NCI-H1436 (cell line): ENCODE results near the gene PCBP1.
"Not testable (repeated sequence)": the region's sequence is repeated elsewhere in the genome, so short reads cannot be mapped to it uniquely, and the experiment has no call there.

Source experiments
- DNase-seq: peaks from one replicate; lab custom pipeline; 2025; lab: John Stamatoyannopoulos, UW

The PCBP1 gene

GRCh38 chr2:70098032-70098431 is 10.8 kb downstream of the PCBP1 start:
- no peak for DNase-seq

GRCh38 chr2:70099270-70099669 is 12.0 kb downstream of the PCBP1 start:
- no peak for DNase-seq

DNA sequence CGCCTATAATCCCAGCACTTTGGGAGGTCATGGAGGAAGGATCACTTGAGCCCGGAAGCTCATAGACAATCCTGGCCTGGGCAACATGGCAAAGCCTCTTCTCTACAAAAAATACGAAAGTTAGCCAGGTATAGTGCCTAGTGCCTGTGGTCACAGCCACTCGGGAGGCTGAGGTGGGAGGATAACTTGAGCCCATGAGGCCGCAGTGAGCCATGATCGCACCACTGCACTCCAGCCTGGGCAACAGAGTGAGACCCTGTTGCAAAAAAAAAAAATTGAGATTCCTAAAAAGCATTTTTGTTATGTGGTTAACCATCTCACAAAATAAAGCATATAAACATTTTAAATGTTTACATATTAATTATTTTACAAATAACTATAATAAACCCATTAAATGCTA is 13.9 kb downstream of the PCBP1 start:
- no peak for DNase-seq

DNA sequence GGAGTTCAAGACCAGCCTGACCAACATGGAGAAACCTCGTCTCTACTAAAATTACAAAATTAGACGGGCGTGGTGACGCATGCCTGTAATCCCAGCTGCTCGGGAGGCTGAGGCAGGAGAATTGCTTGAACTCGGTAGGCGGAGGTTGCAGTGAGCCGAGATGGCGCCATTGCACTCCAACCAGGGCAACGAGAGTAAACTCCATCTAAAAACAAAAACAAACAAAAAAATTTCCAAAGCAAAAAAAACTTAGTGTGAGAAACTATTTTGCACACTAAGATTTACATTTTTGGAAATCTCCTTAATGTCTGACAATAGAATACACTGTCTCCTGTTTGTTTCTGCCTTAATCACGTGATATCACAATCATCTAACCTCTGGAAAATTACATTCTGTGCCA is 14.4 kb downstream of the PCBP1 start:
- not testable (repeated sequence) for DNase-seq

DNA sequence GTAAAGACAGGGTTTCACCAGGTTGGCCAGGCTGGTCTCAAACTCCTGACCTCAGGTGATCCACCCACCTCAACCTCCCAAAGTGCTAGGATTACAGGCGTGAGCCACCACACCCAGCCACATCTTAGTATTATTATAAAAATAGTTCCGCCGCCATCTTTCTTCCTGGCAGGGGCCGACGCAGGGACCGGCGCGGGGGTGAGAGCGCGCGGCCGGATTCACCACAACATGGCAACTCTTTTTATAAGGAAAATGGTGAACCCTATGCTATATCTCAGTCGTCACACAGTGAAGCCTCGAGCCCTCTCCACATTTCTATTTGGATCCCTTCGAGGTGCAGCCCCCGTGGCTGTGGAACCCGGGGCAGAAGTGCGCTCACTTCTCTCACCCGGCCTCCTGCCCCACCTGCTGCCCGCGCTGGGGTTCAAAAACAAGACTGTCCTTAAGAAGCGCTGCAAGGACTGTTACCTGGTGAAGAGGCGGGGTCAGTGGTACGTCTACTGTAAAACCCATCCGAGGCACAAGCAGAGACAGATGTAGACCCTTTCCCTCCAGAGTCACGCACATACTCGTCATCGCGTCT is 15.1 kb downstream of the PCBP1 start:
- not testable (repeated sequence) for DNase-seq

- no peak for DNase-seq
These were observed 16.3 kb downstream of the PCBP1 start for GRCh38 chr2:70103531-70104061.

DNA sequence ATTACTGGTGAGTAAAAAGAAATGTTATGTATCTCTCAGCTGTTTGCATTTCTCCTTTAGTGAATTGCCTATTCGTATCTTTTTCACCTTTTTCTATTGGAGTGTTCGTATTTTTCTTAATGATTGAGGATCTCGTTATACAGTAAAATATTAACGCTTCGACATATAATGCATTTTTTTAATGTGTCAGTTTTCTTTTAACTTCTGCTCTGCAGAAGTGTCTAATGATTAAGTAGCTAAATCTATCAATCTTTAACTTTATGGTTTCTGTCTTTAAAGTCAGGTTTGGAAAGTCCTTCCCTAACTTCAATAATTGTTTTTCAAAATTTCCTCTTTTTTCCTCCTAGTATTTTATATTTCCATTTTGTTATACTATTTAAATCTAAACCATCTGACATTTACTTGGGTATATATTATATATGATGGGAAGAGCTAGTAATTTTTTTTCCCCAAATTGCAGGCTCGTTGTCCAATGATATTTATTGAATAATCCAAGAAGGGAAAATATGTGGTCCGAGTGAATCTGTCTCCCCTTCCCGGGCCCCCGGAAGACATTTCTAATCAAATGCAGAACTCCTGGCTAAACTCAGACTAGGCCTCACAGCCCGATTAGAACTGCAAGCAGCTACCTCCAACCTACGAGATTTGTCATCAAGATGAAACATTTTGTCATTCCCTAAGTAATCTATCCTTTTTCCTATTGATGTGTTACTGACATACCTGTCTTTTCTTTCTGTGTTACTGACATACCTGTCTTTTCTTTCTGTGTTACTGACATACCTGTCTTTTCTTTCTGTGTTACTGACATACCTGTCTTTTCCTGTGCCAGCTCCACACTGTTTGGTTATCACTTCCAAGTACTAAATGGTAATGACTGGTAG is 17.2 kb downstream of the PCBP1 start:
- DNase-seq = no peak

GRCh38 chr2:70106138-70106537 is 18.9 kb downstream of the PCBP1 start:
- DNase-seq = not testable (repeated sequence)

DNA sequence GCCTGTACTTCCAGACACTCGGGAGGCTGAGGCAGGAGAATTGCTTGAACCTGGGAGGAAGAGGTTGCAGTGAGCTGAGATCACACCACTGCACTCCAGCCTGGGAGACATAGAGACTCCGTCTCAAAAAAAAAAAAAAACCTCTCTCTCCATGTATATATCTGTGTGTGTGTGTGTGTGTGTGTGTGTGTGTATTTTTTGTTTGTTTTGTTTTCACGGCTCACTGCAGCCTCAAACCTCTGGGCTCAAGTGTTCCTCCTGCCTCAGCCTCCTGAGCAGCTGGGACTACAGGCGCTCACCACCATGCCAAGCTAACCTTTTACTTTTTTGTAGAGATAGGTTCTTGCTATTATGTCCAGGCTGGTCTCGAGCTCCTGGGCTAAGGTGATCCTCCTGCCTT is 23.1 kb downstream of the PCBP1 start:
- not testable (repeated sequence) for DNase-seq

DNA sequence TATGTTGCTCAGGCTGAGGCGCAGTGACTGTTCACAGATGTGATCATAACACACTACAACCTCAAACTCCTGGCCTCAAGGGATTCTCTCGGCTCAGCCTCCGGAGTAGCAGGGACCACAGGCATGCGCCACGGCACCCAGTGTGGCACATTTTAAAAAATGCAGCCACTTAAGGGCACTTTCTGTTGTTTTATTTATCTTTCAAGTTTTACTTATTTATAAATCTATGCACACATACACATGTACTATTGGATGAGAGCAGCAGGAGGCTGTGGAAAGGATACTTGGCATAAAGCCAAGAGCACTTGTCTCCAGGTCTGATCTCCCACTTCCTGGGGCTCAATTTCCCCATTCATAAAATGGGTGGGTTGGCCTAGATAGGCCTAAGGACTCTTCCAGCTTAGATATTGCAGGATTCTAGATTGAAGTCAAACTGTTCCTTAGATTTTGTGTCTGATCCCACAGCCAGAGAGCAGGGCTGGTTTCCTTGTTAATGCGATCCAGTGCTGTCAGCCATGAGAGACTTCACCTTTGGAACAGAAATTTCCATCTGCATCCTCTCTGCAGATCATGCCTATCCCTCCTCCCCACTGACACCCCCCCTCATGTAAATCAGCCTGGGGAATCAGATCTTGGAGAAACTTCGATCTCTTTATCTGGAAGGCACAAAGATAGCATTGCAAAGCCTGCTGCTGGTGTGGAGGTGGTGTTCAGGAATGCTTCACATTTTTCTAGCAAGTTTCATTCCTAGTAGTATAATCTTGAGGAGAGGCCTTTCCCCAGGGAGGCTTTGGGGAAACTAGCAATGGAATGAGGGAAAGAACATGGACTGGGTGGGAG is 24.7 kb downstream of the PCBP1 start:
- peak; percentile 10 for DNase-seq

- DNase-seq = no peak
These were observed 26.2 kb downstream of the PCBP1 start for GRCh38 chr2:70113359-70114070.

DNA sequence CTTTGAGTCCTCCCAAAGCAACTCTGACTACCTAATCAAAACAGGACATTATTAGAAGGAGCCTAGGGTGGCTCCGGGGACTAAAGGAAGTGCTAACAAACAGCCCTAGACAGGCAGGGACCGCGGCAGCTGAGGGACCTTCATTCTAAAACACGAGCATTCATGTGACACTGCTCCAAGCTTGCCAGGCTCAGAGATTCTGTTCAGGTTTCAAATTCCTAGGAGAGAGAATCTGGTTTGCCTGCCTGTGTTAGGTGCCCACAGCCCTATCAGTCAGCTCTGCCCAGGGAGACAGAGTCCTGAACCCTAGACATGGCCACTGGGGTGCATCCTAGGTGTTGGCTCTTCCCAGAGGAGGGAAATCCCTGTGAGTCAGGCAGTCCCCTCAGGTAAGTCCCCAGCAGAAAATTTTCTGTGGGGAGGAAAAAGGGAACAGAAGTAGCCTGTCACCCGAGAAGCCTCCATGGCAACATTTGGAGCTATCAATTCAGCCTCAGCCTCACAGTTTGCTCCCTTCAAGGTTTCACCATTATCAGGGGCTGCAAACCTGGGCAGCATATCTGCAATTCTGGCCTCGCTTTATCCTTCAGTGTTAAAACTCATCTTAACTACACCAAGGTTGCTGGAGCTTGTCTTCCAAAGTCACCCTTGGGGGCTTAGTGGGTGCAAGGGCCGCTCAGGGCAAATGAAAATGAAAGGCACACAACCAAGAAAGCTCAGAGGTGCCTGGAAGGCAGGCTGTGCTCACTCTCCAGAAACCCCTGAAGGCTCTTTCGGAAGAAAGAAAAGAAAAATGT is 28.6 kb downstream of the PCBP1 start:
- DNase-seq = no peak

GRCh38 chr2:70116936-70117552 is 29.8 kb downstream of the PCBP1 start:
- DNase-seq = no peak

DNA sequence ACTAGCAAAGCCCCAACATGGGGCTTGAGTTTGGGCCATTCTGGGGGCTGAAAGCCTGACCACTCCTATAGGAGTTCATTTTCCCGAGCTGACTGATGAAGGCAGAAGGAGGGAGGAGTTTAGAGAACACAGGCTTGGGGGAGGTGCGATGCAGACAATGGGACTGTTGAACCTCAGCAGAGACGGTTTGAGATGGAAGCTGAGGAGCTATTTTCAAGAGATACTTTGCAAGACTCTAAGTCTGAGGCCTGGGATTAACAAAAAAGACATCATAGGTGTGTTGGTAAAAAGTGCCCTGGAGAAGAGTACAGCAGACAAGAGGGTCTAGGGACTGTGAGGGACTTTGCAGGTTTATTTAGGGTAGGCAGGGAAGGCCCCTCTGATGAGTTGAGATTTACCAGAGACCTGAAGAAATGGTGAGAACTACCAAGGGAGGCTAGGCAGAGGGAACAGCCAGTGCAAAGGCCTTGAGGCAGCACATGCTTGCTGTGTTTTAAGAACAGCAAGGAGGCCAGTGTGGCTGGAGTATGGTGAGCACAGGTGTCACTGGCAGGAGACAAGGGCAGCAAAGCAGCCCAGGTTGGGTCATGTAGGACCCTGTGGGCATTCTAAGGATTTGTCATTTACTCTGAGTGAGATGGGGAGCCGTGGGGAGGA is 31.6 kb downstream of the PCBP1 start:
- DNase-seq = peak; percentile 37

- DNase-seq = no peak
These were observed 34.5 kb downstream of the PCBP1 start for GRCh38 chr2:70121627-70122372.

GRCh38 chr2:70122470-70122869 is 35.2 kb downstream of the PCBP1 start:
- DNase-seq = no peak

DNA sequence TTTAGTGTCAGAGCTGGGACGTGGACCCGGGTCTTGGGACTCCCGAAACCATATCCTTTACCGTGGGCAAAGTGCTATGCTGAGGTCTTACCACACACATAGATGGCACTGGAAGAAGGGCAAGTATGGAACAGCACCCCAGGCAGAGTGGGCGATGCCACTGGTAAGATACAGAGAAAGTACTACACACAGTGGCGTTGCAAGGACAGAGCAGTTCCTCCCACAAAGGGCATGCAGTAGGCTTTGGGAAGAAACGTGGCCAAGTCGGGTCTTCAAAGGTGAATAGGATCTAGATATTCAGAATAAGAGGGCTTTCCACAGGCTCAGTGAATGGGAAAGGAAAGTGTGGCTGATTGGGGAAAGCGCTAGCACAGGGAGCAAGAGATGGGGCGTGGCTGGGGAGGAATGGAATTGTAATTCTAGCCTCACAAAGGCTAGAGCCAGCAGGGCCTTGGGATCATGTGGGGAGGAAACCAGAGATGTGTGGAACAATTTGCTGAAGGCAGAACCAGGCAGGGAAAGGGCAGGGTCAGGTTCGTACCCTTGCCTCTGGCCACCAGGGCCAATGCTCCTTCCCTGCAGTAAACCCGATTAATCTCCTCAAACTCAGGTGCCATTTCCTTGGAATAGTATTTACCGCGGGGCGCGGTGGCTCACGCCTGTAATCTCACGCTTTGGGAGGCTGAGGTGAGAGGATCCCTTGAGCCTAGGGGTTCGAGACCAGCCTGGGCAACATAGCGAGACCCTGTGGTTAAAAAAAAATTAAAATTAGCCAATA is 36.0 kb downstream of the PCBP1 start:
- DNase-seq = no peak

- no peak for DNase-seq
These were observed 36.5 kb downstream of the PCBP1 start for GRCh38 chr2:70123829-70124116.
